K562 (cell line): ENCODE data around the gene KLHDC7B. TPM values are rescaled to one million over a fixed set of nuclear protein-coding genes. Genes with fewer than 3 reads are reported as not detected.

Experiments
- ARID4B ChIP-seq: sonication (generic); formaldehyde crosslinking; IDR thresholded peaks from 2 replicates; pipeline ENCODE4 v1.8.0; 2022; ENCODE audit warnings: mild to moderate bottlenecking, missing genetic modification reagents
- CTCF ChIP-seq, 3 experiments: IDR thresholded peaks in 2 of 3; conservative IDR thresholded peaks in 1 of 3; 2 replicates each; pipeline ENCODE4 v1.5.1; 2011 to 2012; ENCODE audit warnings: low read length in 3 of 3, mild to moderate bottlenecking in 3 of 3, control low read depth in 2 of 3, improper control_type of control experiment in 1 of 3, inconsistent platforms in 1 of 3, low read depth in 1 of 3, mixed read lengths in 1 of 3, moderate library complexity in 1 of 3; ENCODE audit not compliant: insufficient read depth in 2 of 3
- FOXA3 ChIP-seq, 2 experiments: fragments of 450-650 bp in 1 of 2; sonication (generic) in 1 of 2; formaldehyde crosslinking; IDR thresholded peaks in 1 of 2; conservative IDR thresholded peaks in 1 of 2; 2 replicates each; pipeline versions ENCODE4 v1.4.0 to v1.8.0; 2020 to 2022; ENCODE audit warnings: mild to moderate bottlenecking in 2 of 2, missing genetic modification reagents in 1 of 2
- HDGF ChIP-seq: fragments of 450-650 bp; IDR thresholded peaks from 2 replicates; pipeline ENCODE4 v1.6.1; 2016
- MEF2D ChIP-seq: conservative IDR thresholded peaks from 2 replicates; pipeline ENCODE4 v1.6.1; 2016; ENCODE audit warnings: low read depth, missing genetic modification characterization, missing compliant biosample characterization
- PBX2 ChIP-seq, 2 experiments: IDR thresholded peaks in 1 of 2; conservative IDR thresholded peaks in 1 of 2; 2 replicates each; pipeline ENCODE4 v1.6.1; 2016; ENCODE audit warnings: low read depth in 2 of 2, mild to moderate bottlenecking in 1 of 2, missing compliant biosample characterization in 1 of 2, missing genetic modification characterization in 1 of 2, moderate library complexity in 1 of 2
- POLR2H ChIP-seq: IDR thresholded peaks from 2 replicates; pipeline ENCODE4 v1.6.1; 2016; ENCODE audit warnings: missing genetic modification characterization, low read depth, mild to moderate bottlenecking, control low read depth, missing compliant biosample characterization, moderate library complexity
- SREBF1 ChIP-seq: fragments of 150-350 bp; IDR thresholded peaks from 2 replicates; pipeline ENCODE4 v1.6.1; 2014; ENCODE audit warnings: antibody characterized with exemption, low read depth, low read length, borderline replicate concordance
- STAT6 ChIP-seq: sonication (generic); formaldehyde crosslinking; IDR thresholded peaks from 2 replicates; pipeline ENCODE4 v1.8.1; 2023; ENCODE audit warnings: mild to moderate bottlenecking, missing genetic modification reagents
- U2AF2 ChIP-seq: fragments of 200-400 bp; formaldehyde crosslinking; optimal IDR thresholded peaks from 2 replicates; pipeline ENCODE3; 2017; ENCODE audit warnings: low read depth, mild to moderate bottlenecking, low read length
- ZNF12 ChIP-seq: sonication (generic); formaldehyde crosslinking; IDR thresholded peaks from 2 replicates; pipeline ENCODE4 v1.4.0; 2020; ENCODE audit warnings: mild to moderate bottlenecking, missing genetic modification reagents
- ZNF134 ChIP-seq: fragments of 250-450 bp; sonication (Bioruptor Pico); conservative IDR thresholded peaks from 2 replicates; pipeline ENCODE4 v1.4.0; 2020
- ZNF175 ChIP-seq: fragments of 200-800 bp; sonication (Bioruptor generic); IDR thresholded peaks from 2 replicates; pipeline ENCODE4 v1.6.1; 2016; ENCODE audit warnings: low read depth, mild to moderate bottlenecking, missing genetic modification characterization, missing compliant biosample characterization
- ZNF311 ChIP-seq: fragments of 250-450 bp; sonication (Bioruptor Pico); IDR thresholded peaks from 2 replicates; pipeline ENCODE4 v1.4.0; 2020; ENCODE audit warnings: mild to moderate bottlenecking, moderate library complexity
- polyA plus RNA-seq, 8 experiments: library from polyadenylated mRNA; depleted of rRNA in 4 of 8; stranded (reverse) in 5 of 8; unstranded in 3 of 8; fragments of >200 nt; fragmentation: Nextera tagmentation in 2 of 8; fragmentation: Illumina TruSeq in 1 of 8; extraction: Ambion mirVana in 2 of 8; extraction: Trizol in 1 of 8; gene quantifications; 2 replicates each; pipeline versions ENCODE4 v1.2.1 to v1.2.3, GENCODE V29; 2011 to 2014; ENCODE audit warnings: inconsistent platforms in 1 of 8, missing spikeins in 1 of 8
- total RNA-seq, 7 experiments: library from RNA; depleted of rRNA in 6 of 7; stranded (reverse); fragments of >200 nt in 6 of 7; fragmentation: Illumina TruSeq in 2 of 7; extraction: Trizol in 2 of 7; gene quantifications; 2 replicates each; pipeline versions ENCODE4 v1.2.1 to v1.2.3, GENCODE V29; 2011 to 2021; ENCODE audit warnings: low replicate concordance in 1 of 7

Gene KLHDC7B
- total and polyA plus RNA-seq, 9 of the 15 experiments (the other 6 are each of a cell fraction or from before 2014, with no cell fraction given), result 0.04 to 0.22 (median 0.05) TPM; not detected in 4

- TF ChIP-seq ZNF134 (CRISPR knock-in tag) (no peak), FOXA3 (CRISPR knock-in tag; conservative IDR thresholded peaks at IDR 0.05 in 1 of 2, IDR thresholded peaks at IDR 0.05 in 1 of 2) (no peak), ZNF12 (no peak), POLR2H (peak; percentile 67), ZNF311 (CRISPR knock-in tag) (no peak), HDGF (no peak), STAT6 (CRISPR knock-in tag) (0 out of 2 replicates have a peak, but pooled peaks have one; percentile 61), PBX2 (CRISPR knock-in tag; IDR thresholded peaks at IDR 0.05; ENCODE audit: low read depth) (no peak), PBX2 (tag; conservative IDR thresholded peaks at IDR 0.05; ENCODE audit: low read depth) (no peak), CTCF (IDR thresholded peaks at IDR 0.05 in 2 of 3, conservative IDR thresholded peaks at IDR 0.05 in 1 of 3; ENCODE audit: insufficient read depth in 2 of 3, low read depth in 1 of 3, low read length in 3 of 3) (peak; percentile 45 to 60 (median 48); a peak in 5 of 6 replicates), U2AF2 (no peak), MEF2D (no peak), ZNF175 (CRISPR knock-in tag) (no peak), ARID4B (CRISPR knock-in tag) (no peak; the same call in 1 of the 2 replicates), SREBF1 (no peak)
These were observed 20.4 kb upstream of the KLHDC7B start, which contains the start of gene SCO2 (continued) for GRCh38 chr22:50525104-50525857.
